NCI-H82 treated with DMSO at 0.1 percent for 48 hours (cell line): ENCODE data around the gene ERC2.

Source experiments
- DNase-seq: peaks from one replicate; lab custom pipeline; 2025; ENCODE audit not compliant: unreplicated experiment; lab: John Stamatoyannopoulos, UW

Gene ERC2

DNA sequence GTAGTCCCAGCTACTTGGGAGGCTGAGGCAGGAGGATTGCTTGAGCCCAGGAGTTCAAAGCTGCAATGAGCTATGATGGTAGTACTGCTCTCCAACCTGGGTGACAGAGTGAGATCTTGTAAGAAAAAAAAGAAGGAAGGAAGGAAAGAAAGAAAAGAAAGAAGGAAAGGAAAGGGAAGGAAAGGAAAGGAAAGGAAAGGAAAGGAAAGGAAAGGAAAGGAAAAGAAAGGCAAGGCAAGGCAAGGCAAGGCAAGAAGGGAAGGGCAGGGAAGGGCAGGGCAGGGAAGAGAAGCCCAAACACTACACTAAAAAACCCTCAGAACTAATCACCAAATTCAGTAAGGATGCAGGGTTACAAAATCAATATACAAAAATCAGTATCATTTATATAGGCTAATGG lies 341.6 kb downstream of the ERC2 start:
- no peak for DNase-seq

DNA sequence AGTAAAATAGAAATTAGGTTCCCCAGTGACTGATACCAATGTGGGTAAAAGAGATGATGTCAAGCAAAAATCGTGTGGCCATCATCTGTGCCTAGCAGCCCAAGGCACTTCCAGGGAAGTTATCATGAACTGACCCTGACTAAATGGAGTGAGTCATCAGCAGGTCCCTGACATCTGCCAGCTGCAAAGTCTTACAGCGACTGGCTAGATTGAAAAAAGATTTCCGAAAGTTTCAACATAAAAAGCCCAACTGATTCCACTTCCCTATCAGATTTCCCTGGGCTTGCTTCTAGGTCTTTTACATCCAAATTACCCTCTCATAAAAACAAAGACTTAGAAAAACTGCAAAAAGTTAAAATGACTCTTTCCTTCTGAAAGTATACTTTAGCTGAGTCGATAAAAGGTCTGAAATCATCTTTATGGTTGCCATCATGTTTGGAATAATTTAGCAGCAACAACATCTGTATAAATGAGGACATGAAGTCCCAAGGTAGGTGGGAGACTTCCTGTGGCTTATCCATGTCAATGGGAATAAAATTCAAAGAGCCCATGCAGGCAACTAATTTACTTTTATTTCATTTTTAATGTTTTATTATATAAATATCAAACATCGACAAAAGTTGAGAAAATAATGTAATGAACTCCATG lies 342.8 kb downstream of the ERC2 start:
- DNase-seq: no peak

DNA sequence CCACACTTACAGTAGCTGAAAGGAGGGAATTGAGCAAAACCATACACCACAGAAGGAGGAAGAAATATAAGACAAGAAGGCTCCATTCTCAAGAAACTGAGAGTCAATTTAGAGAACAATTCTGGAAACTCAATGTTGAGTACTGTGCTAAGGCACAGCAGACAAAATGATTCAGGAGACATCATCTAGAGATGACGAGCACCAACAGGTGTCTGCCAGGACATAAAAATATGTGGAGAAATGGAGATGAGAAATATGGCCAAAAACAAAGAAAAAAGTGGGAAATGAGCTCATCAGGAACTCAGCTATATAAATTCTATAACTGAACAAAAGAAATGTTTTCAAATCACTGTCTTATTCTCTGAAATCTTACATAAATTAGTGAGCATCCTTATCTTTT lies 343.7 kb downstream of the ERC2 start:
- DNase-seq: no peak

DNA sequence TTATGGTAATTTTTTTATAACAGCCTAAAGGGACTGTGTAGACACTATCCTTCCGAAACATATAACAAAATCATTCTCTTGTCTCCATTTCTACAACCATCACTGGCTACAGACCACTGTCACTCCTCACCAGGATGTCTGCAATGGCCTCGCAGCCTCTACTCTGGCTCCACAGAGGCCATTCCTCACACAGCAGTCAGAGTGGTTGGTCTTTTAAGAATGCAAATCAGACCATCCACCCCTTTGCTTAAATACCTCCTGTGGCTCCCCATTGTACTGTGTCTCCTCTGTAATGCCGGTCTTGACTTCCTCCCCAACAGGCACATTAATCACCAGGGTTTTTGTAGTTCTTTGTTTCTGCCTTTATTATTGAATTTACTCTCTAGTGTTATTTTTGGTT lies 344.8 kb downstream of the ERC2 start:
- DNase-seq: no peak

DNA sequence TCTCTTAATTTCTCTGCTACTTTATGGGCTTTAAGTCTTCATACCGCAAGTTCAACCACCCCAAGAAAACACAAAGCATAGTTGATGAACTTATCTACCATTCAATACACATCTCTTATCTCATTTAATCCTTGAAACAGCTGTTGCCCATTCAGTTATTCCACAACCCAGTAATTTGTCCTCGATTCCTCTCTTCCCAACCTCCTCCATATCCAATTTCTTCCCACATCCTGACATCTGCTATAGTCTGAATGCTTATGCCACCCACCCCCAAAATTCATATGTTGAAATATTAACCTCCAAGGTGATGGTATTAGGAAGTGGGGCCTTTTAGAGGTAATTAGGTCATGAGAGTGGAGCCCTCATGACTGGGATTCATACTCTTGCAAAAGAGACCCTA lies 345.4 kb downstream of the ERC2 start:
- no peak for DNase-seq

DNA sequence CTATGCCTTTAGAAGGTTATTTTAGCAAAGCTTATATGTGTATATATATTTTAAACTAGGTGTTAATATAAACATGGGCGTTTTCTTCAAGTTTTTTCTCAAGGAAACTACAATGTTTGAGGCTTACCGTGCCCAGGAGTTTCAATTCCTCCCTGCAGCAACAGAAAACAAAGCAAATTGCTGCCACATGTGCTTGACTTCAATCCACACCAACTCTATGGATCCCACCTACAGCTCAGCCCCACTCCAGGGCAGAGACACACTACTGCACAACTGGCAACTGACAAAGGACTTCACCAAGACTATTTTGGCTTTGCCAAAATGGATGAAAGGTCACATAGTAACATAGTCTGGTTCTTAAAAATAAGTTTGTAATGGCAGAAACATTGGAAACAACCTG lies 346.6 kb downstream of the ERC2 start:
- DNase-seq: no peak

DNA sequence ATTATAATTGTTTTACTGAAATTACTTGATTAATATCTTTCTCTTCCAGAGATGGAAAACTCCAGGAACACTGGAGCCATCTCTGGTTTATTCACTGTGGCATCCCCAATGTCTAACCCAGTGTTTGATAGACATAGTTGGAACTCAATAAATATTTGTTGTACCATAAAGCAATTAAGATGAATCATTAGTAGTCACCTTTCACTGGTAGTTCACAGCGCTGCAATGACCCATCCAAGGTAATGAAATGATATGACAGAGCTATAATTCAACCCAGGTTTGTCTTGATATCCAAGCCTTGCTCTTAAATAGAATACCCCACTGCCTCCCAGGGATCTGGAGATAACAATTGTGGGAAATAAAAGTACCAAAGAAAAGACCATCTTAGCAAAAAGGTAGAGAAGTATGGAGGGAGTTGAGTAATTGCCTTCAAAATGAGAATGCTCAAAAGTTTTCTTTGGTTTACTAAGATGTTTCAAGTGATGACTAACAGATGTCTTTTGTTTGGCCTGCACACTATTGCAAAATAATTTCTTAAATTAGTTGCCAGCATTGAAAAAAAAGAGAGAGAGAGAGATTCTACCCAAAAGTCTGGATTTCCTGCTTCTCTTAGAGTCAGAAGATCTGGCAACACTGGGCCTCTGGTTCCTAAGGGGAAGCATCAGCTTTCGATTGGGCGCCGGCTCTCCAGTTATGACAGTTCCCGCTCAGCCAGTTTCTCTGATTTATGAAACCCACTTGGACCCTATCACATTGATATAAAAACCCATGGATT lies 348.5 kb downstream of the ERC2 start:
- no peak for DNase-seq

DNA sequence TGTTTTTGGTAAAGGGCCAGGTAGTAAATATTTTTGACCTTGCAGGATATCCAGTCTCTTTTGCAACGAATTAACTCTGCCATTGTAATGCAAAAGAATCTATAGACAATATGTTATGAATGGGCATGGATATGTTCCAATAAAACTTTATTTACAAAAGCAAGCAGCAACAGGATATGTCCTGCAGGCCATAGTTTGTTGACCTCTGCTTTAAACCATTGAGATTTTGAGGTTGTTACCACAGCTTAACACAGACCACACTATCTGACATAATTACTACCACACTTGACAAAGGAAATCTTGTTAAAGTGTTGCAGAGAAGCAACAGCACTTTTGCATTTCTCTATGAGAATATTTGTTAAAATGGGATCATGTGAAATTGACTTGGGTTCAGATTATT lies 349.3 kb downstream of the ERC2 start:
- no peak for DNase-seq

DNA sequence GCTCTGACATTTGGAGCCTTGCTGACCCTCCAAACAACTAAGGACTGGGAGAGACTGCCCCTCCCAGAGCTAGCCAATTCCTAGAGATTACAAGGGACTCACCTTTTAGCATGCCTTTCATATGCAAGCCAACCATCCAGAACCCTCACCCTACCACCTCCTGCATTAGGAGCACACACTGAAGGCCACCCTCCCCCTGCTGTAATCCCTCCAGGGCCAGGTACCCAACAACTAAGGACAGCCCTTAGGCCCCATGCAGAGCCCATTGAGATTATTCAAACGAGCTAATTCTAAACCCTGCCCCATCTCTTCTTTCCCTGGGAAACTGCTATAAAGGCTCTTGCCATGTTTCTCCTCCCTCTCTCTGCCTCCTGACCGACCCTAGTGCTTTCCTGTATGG lies 352.6 kb downstream of the ERC2 start:
- DNase-seq: no peak

DNA sequence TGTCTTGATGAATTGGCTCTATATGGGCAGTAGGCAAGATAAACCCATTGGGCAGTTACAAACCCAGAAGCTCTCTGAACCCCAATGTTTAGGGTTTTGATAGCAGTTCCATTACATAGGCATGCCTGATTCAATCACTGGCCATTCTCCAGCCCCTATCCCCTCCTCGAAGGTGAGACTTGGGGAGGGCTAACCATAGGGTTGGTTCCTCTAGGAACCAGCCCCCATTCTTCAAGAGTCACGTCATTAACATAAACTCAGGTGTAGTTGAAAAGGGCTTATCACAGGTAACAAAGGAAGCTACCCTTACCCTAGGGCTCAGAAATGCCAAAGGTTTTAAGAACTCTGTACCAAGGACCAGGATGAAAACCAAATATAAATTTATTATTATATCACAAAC lies 353.1 kb downstream of the ERC2 start:
- DNase-seq: no peak

DNA sequence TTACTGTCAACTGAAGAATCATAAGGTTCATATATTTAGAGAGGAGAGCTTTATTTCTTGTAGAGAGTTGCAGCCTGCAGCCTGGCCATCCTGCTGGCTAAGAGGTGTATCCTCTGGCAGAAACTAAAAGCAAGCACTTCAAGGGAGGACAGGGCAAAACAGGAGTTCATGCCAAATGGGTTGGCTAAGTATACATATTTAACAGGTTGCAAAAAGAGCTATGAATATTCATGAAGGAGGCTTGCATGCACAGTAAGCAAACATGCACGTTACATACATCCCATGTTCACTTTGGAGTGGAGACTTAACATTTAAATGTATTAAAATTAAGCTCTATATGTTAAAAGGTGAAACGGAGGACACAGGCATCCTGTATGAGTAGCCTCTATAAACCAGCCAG lies 354.4 kb downstream of the ERC2 start:
- DNase-seq: no peak

DNA sequence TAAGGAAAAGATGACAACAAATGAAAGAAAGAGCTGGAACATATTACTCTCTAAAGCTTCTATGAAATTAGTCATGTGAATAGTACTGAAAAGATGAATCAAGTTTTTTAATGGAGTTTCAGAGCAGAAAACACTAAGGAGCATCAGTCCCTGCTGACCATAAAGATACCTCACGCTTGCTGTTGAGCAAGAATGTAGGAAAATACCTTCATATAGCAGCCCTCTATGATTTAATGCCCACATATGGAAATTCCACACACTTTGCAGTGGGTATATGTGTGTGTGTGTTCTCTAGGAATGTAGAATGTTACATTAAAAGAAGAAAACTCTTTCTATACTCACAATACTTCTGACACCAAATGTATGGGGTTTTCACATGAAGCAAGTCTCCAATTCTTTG lies 355.0 kb downstream of the ERC2 start:
- no peak for DNase-seq

DNA sequence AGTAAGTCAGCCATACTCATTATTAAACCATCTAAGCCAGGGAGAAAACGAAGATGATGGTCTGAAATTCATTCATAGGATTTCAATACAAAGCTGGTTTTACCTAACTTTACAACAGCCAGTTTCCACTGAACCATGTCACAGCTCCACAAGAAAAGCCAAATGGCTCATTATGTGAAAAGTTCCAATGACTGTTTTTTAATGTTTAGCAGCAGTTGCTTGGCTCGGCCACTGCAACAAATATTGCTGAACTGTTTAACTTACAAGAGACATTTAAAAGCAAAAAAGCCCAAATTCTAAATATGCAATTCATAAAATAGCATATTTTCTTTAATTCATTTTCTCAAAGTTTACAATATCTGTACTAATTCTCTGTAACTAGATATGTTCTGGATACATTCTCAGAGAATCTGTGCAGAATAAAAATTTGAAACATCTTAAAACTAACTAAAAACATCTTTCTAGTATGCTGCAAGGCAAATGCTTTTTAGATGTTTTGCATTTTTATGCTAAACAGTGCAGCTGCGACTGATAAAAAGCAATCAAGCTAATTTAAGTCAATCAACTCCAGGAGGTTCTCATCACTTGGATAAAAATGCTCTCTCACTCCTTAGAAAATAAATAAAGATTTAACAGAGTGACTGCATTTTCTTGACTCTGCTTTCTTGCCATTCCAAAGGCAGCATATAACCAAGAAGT lies 356.5 kb downstream of the ERC2 start:
- DNase-seq: no peak

DNA sequence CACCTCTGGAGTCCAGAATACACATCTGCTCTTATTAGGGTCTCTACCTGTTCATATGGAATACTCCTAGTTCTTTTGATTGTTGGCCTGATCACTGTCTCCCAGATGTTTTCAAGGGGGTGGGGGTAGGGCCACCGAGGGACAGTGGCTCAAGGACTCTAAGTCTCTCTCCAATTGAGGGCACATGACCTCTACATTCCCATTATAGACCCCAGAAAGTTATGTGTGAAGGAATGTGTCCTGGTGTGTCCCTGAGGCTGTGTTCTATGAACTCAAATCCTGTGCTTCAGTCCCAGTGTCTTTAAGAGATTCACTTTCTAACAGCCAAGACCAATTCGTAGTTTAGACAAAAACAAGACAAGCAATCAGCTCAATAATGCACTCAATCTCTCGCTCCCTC lies 357.4 kb downstream of the ERC2 start:
- no peak for DNase-seq

DNA sequence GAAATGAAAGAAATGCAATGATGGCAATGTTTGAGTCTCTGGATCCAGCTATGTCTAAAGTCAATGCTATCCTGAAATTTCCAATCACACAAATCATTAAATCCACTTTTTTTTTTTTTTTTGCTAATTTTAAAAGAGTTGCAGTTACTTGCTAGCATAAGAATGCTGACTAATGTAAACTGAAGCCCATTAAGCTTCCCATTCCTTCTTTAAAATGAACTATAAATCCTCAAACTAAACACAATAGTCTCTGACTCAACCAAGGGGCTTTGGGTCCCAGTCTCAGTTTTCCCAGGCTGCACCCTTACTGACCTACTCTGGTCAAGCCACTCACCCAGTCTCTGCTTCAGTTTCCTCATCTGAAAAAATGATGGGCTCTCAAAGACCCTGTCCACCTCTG lies 361.1 kb downstream of the ERC2 start:
- no peak for DNase-seq

DNA sequence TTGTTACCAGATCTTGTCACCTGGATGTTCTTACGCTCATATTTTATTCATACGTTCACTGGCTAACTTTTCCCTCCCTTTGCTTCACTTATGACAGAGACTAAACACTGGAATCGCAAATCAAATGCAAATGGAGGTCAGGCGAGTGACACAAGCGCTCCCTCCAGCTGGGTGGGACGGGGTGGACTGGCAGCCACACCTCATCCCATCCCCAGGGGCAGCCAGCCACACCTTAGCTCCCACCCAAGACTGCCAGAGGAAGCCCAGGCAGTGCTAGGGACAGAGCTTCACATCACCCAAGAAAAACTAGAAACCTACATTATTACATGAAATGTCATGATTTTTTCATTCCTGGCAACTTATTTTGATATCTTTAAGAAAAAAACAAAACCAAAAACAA lies 366.2 kb downstream of the ERC2 start:
- DNase-seq: no peak

DNA sequence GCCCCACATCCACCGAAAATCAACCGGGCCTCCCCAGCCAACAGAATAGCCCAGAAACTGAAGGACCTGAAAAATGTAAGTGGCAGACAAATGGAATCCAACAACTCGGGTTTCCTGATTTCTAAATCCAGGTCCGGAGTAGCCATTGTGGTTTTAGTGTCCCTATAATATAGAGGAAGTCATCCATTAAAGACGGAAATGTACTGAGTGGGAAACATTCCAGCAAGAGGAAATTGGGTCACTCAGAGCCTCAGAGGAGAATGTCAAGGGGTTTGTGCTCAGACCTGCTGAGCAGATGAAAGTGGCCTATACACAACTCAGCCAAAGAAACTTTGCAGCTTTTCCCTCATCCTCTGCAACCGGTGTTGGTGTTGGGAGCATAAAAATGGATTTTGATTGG lies 366.7 kb downstream of the ERC2 start:
- DNase-seq: no peak

DNA sequence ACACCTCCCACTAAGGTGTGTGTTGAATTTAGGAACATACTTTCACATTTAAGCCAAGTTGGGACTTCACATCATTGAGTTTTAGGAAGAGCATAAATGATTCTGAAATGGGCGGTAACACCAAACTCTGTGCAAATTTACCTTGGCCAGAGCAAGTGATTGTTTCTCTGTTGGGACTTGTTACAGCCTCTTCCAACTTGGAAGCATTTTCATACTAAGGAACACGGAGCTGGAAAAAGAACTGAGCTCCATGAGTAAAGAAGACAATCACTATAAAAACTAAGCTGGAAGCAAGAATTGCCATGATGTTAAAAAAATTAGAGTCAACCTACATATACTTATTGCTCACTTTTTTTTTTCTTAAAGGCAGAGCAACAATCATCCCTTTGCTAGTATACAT lies 371.3 kb downstream of the ERC2 start:
- DNase-seq: no peak

DNA sequence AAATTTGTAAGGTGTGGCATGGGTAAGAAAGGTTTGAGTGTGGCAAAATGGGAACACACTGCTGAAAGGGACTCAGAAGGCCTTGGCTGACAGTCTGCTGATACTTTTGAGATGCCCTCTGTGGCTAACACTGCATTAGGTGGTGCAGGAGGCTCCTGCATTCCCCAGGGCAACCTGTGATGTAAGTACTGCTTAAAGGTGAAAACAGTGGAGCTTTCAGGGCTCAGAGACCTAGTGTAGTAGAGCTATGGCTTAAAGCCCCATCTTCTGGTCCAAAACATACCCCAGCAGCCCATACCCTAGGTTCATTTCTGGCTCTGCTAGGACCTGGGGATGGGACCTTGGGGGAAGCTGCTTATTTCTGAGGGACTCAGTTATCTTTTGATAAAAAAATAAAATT lies 374.1 kb downstream of the ERC2 start:
- DNase-seq: no peak

DNA sequence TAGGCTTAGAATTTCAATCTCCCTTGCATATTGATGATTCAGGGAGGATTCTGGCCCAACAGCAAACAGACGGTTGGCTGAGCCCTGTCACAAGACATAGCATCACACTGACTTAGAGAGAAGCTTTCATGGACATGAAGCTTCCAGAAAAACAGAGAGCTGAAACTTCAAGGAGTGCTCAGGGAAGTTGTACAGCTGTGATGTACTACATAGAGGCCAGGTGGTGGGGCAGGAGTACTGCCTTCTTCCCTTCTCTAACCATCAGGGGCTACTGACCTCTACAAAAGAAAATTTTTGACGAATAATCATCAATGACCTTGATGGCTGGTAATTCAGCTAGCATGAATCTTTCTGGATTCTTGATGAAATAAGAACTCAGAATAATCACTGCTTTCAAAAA lies 378.5 kb downstream of the ERC2 start:
- no peak for DNase-seq

DNA sequence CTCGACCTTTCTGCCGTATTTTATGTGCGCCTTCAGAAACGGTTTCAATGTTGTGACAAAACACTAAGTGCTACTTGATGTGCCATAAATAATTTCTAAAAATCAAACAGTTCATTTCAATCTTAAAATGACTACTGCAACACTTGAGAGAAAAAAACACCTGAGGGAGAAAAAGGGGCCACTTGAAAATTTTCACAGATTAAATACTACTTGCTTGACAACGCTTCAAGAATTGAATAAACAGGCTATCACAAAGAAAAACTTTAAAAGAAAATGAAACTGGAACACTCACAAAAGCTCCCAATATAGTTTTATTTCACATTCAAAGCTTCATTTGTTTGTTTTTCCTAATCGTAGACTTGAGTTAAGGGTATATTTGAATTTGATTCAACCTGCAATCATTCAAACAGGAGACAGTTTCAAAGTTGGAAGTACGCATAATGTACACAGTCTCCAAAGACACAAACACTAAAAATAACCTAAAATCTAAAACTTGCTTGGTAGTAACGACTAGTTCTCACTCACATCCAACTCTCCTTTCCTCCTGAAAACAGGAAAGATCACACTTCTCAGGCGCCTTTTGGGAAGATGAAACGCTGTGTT lies 380.7 kb downstream of the ERC2 start:
- DNase-seq: no peak

DNA sequence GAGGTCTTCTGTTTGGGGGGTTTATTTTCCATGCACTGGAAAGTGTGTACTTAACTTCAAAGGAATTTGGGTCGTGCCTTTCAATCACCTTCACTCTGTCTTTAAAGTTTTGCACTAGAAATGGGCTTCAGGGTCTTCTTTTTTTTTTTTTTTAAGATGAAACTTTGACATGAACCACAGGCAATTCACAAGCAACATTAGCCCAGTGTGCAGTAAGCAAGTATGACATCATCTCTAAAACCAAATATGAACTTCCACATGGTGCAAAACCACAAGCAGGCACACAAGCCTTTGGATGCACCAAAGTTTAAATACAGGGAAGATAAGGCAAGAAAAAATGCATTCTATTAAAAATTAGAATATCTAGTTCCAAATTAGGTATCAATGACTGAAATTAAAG lies 381.9 kb downstream of the ERC2 start:
- DNase-seq: no peak
